ENCODE results near the gene NEURL1. TPM values are rescaled to one million over a fixed set of nuclear protein-coding genes. Genes with fewer than 3 reads are reported as not detected.
A peak's percentile ranks its signal among the peaks of the same experiment; 100 is the strongest.

Gene NEURL1
- total and polyA plus RNA-seq, 2 donors (not counting 1 experiment from before 2014, with no cell fraction given), result 0.30 to 0.57 TPM

DNA sequence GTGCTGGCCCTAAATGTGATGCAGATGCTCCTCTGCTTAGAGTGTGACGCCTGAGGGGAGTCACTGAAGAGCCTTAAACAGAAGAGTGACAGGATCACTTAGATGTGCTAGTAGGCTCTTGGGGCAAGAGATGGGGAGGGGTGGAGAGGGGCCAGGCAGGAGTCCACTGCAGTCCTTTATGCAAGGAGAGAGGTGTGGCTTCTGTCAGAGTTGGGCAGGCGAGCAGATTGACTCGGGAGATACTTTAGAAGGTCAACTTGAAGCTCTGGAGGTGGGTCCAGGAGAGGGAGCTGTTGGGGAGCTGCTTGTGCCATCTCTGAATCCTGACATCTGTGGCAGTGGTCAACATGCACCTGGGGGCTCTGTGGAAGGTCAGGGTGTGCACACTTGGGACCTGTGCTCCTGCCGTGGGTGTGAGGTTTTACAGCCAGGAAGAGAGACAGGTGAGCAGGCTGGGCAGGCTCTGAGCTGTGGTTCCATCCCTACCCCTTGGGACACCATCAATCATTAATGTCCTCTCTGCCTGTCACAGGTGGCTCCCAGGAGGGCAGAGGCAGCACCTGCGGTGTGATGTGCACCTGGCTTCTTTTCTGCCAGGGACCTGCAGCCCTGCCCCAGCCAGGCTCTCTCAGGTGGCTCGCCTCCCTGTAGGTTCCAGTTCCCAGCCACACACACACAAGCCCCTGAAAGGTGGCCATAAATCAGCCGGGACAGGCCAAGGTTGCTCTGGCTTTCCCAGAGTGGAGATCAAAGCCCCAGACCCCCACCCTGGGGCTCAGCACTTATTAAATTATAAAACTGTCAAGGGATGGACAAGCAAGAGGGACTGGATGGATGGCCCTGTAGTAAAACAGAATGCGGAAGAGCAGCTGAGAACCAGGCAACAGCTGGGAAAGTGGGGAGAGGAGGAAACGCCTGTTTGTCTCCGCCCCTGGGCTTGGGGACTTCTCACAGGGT, 14.0 kb downstream of the NEURL1 start:
- Histone ChIP-seq H3K4me2 (replicated peaks; ENCODE audit: low read depth, low read length, poor library complexity, severe bottlenecking) (no peak overlapping the region), H3K79me2 (ENCODE audit: control insufficient read depth, insufficient read depth, low read length) (no peaks in the 10 kb centered on the region), H3K36me3 (replicated peaks in 1 of 2; ENCODE audit: control extremely low read depth in 1 of 2, control insufficient read depth in 1 of 2, extremely low read depth in 1 of 2, insufficient read depth in 2 of 2, low read length in 1 of 2) (no peaks in the 10 kb centered on the region), H2AFZ (ENCODE audit: insufficient read depth, low read depth, low read length, poor library complexity, severe bottlenecking) (no peak overlapping the region), H3K4me3 (ENCODE audit: control extremely low read depth in 1 of 5, extremely low read depth in 1 of 5, insufficient read depth in 1 of 5, low read depth in 2 of 5, low read length in 4 of 5) (no peak overlapping the region), H3K9me3 (ENCODE audit: control extremely low read depth in 1 of 3, control insufficient read depth in 2 of 3, insufficient read depth in 1 of 3, low read length in 2 of 3) (no peaks in the 10 kb centered on the region), H4K20me1 (ENCODE audit: control insufficient read depth, insufficient read depth, low read length, poor library complexity, severe bottlenecking) (no peaks in the 10 kb centered on the region), H3K4me1 (ENCODE audit: control insufficient read depth in 2 of 2, insufficient read depth in 2 of 2, low read length in 2 of 2) (no peaks in the 10 kb centered on the region), H3K9ac (ENCODE audit: low read length) (no peak overlapping the region), H3K27ac (ENCODE audit: low read length in 2 of 2) (no peak overlapping the region), H3K27me3 (replicated peaks in 1 of 4; ENCODE audit: control extremely low read depth in 1 of 4, control insufficient read depth in 3 of 4, insufficient read depth in 4 of 4, low read length in 3 of 4) (peaks cover 0 to 18% (median 3%) of the 10 kb centered on the region in 4 experiments)
- ChIA-PET POLR2A (no interaction called here), CTCF (interaction anchor here (1.2 kb wide), 1 partner anchor 76 kb away, joined by 4 read pairs; no protein-coding TSS in a partner anchor)
- 68% methylated on average over 7 of the region's 10 CpGs for WGBS (ENCODE audit: insufficient coverage)
- H3K27ac Mint-ChIP-seq, result peak overlapping the region; percentile 20
- H3K27me3 Mint-ChIP-seq, result peaks cover 27% of the 10 kb centered on the region
- no peaks in the 10 kb centered on the region for H3K4me1 Mint-ChIP-seq
- H3K9me3 Mint-ChIP-seq (ENCODE audit: insufficient read depth), result no peaks in the 10 kb centered on the region
- no peak overlapping the region for H3K4me3 Mint-ChIP-seq
- intact Hi-C loops (cut with micrococcal nuclease), result no loop called here
- no peak for ATAC-seq (ENCODE audit: low read depth)
- DNase-seq, result no peak
- TF ChIP-seq CTCF (IDR thresholded peaks at IDR 0.05) (no peak), EZH2 (IDR thresholded peaks at IDR 0.05; ENCODE audit: borderline replicate concordance, insufficient read depth, low read depth, low read length, poor library complexity, severe bottlenecking) (no peak)
